Measurements from ENCODE around the gene VPS13D.

DNA sequence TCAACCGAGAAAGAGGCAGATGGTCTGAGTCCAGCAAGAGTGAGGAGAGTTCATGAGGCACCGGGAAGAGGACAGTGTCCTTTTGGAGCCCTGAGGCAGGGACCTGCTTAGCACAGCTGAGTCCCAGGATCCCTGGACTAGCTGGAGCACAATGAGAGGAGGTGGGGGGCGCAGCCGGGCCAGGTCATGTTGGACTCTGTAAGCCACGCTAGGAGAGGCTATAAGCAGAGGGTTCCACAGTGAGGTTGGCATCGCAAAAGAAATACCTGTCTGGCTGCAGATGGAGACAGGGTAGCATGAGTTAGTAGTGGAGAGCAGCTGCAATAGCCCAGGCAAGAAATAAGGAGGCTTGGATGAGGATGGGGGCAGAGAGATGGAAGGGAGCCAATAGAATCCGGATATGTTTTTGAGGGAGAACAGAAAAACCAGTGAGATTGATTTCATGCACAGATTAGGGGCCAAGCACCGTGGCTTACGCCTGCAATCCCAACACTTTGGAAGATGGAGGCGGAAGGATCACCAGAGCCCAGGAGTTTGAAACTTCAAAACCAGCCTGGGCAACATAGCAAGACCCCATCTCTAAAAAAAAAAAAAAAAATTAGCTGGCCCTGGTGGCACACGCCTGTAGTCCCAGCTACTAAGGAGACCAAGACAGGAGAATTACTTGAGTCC is 290.0 kb downstream of the VPS13D start:
- TF ChIP-seq CTCF (IDR thresholded peaks at IDR 0.05) (no peak), POLR2A (IDR thresholded peaks at IDR 0.05) (no peak)

All from body of pancreas (tissue), 4 donors.